ENCODE results near the gene MUC6. TPM values are rescaled to one million over a fixed set of nuclear protein-coding genes. Genes with fewer than 3 reads are reported as not detected.

MUC6 gene
- total RNA-seq, 1 experiment from 2014 or later, result 0.49 TPM

DNA sequence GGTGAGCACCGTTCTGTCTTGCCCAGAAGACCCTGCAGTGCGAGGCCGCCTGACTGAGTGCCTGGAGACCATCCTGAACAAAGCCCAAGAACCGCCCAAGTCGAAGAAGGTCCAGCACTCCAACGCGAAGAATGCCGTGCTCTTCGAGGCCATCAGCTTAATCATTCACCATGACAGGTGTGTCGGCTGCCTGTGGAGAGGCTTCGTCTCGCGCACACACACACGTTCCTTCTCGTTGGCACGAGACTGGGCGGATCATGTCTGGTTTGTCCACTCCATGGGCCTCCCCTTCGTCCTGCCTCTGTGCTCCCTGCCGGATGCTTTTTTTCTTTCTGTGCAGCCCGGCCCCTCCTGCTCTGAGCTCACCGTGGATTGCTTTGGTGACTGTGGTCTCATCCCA, 51.1 kb downstream of the MUC6 start:
- Histone ChIP-seq H3K4me3 (ENCODE audit: low read depth in 2 of 2, low read length in 2 of 2) (no peak overlapping the region), H3K9me3 (ENCODE audit: control insufficient read depth, insufficient read depth, low read depth, low read length) (no peaks in the 10 kb centered on the region), H3K27ac (ENCODE audit: low read length) (no peak overlapping the region), H3K4me1 (ENCODE audit: control insufficient read depth, insufficient read depth, low read length) (no peaks in the 10 kb centered on the region), H3K27me3 (ENCODE audit: control insufficient read depth, insufficient read depth, low read length) (no peaks in the 10 kb centered on the region), H3K36me3 (ENCODE audit: control insufficient read depth, insufficient read depth, low read length) (peaks cover 22% of the 10 kb centered on the region)
- no peak for ATAC-seq
- TF ChIP-seq REST (IDR thresholded peaks at IDR 0.05; ENCODE audit: insufficient read depth in 1 of 2, low read depth in 2 of 2, low read length in 1 of 2) (no peak), POLR2AphosphoS5 (IDR thresholded peaks at IDR 0.05; ENCODE audit: low read depth, low read length) (no peak), SIN3A (IDR thresholded peaks at IDR 0.05; ENCODE audit: borderline replicate concordance, insufficient read depth, low read depth, low read length) (no peak), TCF7L2 (IDR thresholded peaks at IDR 0.05; ENCODE audit: low read depth, low read length) (no peak)
- TF ChIP-seq, protein P1, sequence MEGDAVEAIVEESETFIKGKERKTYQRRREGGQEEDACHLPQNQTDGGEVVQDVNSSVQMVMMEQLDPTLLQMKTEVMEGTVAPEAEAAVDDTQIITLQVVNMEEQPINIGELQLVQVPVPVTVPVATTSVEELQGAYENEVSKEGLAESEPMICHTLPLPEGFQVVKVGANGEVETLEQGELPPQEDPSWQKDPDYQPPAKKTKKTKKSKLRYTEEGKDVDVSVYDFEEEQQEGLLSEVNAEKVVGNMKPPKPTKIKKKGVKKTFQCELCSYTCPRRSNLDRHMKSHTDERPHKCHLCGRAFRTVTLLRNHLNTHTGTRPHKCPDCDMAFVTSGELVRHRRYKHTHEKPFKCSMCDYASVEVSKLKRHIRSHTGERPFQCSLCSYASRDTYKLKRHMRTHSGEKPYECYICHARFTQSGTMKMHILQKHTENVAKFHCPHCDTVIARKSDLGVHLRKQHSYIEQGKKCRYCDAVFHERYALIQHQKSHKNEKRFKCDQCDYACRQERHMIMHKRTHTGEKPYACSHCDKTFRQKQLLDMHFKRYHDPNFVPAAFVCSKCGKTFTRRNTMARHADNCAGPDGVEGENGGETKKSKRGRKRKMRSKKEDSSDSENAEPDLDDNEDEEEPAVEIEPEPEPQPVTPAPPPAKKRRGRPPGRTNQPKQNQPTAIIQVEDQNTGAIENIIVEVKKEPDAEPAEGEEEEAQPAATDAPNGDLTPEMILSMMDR (IDR thresholded peaks at IDR 0.05), result no peak
- no peak for DNase-seq (ENCODE audit: low read depth, low spot score)
- ChIA-PET CTCF (no interaction called here), POLR2A (interaction anchor here (0.7 kb wide), 1 partner anchor 12 kb away, joined by 3 read pairs; no protein-coding TSS in a partner anchor)
- intact Hi-C loops (cut with micrococcal nuclease; ENCODE audit: unreplicated experiment) (no loop called here), in situ Hi-C loops (cut with HindIII; ENCODE audit: low pct_unique_long_range_greater_than_20kb, low sequenced_read_pairs) (no loop called here)
- no TSS peak for BruUV-seq (replicated peaks)

DNA sequence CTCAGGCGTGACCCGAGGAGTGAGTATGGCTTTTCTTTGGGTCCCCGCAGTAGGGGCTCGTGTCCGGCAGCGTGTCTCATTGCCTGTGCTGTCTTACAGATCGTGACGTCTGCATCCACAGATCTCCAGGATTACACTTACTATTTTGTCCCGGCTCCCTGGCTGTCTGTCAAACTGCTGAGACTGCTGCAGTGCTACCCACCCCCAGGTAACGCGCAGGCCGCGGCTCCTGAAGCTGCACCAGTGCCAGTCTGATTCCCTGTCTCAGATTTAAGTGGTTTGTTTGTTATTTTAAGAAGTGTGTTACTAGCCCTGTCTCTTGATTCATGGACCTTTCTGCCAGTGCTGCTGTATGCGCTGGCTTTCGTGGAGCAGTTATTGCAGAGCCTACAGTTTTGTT, 52.0 kb downstream of the MUC6 start:
- no peaks in the 10 kb centered on the region for H3K4me1 ChIP-seq (ENCODE audit: control insufficient read depth, insufficient read depth, low read length)
- no peaks in the 10 kb centered on the region for H3K27me3 ChIP-seq (ENCODE audit: control insufficient read depth, insufficient read depth, low read length)
- TF ChIP-seq SIN3A (IDR thresholded peaks at IDR 0.05; ENCODE audit: borderline replicate concordance, insufficient read depth, low read depth, low read length) (no peak), POLR2AphosphoS5 (IDR thresholded peaks at IDR 0.05; ENCODE audit: low read depth, low read length) (no peak), TCF7L2 (IDR thresholded peaks at IDR 0.05; ENCODE audit: low read depth, low read length) (no peak), REST (IDR thresholded peaks at IDR 0.05; ENCODE audit: insufficient read depth in 1 of 2, low read depth in 2 of 2, low read length in 1 of 2) (no peak)
- TF ChIP-seq, protein P1 (IDR thresholded peaks at IDR 0.05), result no peak
- no peak overlapping the region for H3K27ac ChIP-seq (ENCODE audit: low read length)
- H3K9me3 ChIP-seq (ENCODE audit: control insufficient read depth, insufficient read depth, low read depth, low read length), result no peaks in the 10 kb centered on the region
- CTCF ChIA-PET, result no interaction called here
- no peak overlapping the region for H3K4me3 ChIP-seq (ENCODE audit: low read depth in 2 of 2, low read length in 2 of 2)
- ATAC-seq, result no peak
- no peak for DNase-seq (ENCODE audit: low read depth, low spot score)
- peaks cover 22% of the 10 kb centered on the region for H3K36me3 ChIP-seq (ENCODE audit: control insufficient read depth, insufficient read depth, low read length)
- intact Hi-C loops (cut with micrococcal nuclease; ENCODE audit: unreplicated experiment), result no loop called here
- POLR2A ChIA-PET, result interaction anchor here (0.7 kb wide), 1 partner anchor 11 kb away, joined by 3 read pairs; no protein-coding TSS in a partner anchor
- in situ Hi-C loops (cut with HindIII; ENCODE audit: low pct_unique_long_range_greater_than_20kb, low sequenced_read_pairs), result no loop called here
- no TSS peak for BruUV-seq (replicated peaks)
